Choroid plexus epithelial cell (primary cell): ENCODE measurements around the gene ENDOG.

Experiments
- DNase-seq: peaks from one replicate; pipeline ENCODE4 v3.0.0-alpha.2; 2010; ENCODE audit warnings: low read depth
- H3K4me3 ChIP-seq: 2 replicates; pipeline ENCODE4 v1.5.1; 2011; ENCODE audit warnings: low read depth, mild to moderate bottlenecking, control low read depth, low read length, moderate library complexity
- CTCF ChIP-seq: conservative IDR thresholded peaks from 2 replicates; pipeline ENCODE4 v1.5.1; 2011; ENCODE audit warnings: low read depth, mild to moderate bottlenecking, control low read depth, inconsistent platforms, low read length, moderate library complexity

The ENDOG gene

GRCh38 chr9:128829477-128830251 lies 11.4 kb downstream of the ENDOG start, which contains the start of gene SPOUT1:
SPOUT1 (minus strand) TSS chr9:128829794; CDS start chr9:128829780, 14 bp downstream.
- DNase-seq, result peak; percentile 92
- peak within 1 kb of the TSS; percentile 92 for H3K4me3 ChIP-seq
- no peak for TF ChIP-seq CTCF

GRCh38 chr9:128833696-128834095 lies 15.4 kb downstream of the ENDOG start:
- no peak for TF ChIP-seq CTCF
- no peak overlapping the region for H3K4me3 ChIP-seq

GRCh38 chr9:128835246-128836210 lies 17.2 kb downstream of the ENDOG start:
- H3K4me3 ChIP-seq, result no peak overlapping the region
- no peak for TF ChIP-seq CTCF
- no peak for DNase-seq

More at GRCh38 chr9:128833696-128834095, 15.4 kb downstream of the ENDOG start:
- no peak for DNase-seq

GRCh38 chr9:128836509-128837145 lies 18.3 kb downstream of the ENDOG start:
- TF ChIP-seq CTCF, result no peak
- no peak overlapping the region for H3K4me3 ChIP-seq
- no peak for DNase-seq

GRCh38 chr9:128838338-128838737 lies 20.0 kb downstream of the ENDOG start:
- no peak overlapping the region for H3K4me3 ChIP-seq
- no peak for TF ChIP-seq CTCF
- no peak for DNase-seq

GRCh38 chr9:128840524-128840923 lies 22.2 kb downstream of the ENDOG start:
- TF ChIP-seq CTCF, result no peak
- no peak for DNase-seq
- no peak overlapping the region for H3K4me3 ChIP-seq
